Sigmoid colon (tissue), 3 donors: ENCODE results near the gene TMEM14C.

ENCODE experiments used
- POLR2A ChIP-seq, 2 donors: fragments of 450-650 bp; IDR thresholded peaks; one replicate each; pipeline ENCODE4 v1.6.1; 2016; ENCODE audit warnings: antibody characterized with exemption in 2 of 2, mild to moderate bottlenecking in 2 of 2, moderate library complexity in 2 of 2
- TF ChIP-seq, protein P1 (sequence below), 4 experiments: fragments of 450-650 bp in 3 of 4; fragments of 200-600 bp in 1 of 4; IDR thresholded peaks; one replicate each; pipeline ENCODE4 v1.5.1; 2016 to 2019; ENCODE audit warnings: antibody characterized with exemption in 4 of 4, mild to moderate bottlenecking in 3 of 4, moderate library complexity in 2 of 4

DNA sequence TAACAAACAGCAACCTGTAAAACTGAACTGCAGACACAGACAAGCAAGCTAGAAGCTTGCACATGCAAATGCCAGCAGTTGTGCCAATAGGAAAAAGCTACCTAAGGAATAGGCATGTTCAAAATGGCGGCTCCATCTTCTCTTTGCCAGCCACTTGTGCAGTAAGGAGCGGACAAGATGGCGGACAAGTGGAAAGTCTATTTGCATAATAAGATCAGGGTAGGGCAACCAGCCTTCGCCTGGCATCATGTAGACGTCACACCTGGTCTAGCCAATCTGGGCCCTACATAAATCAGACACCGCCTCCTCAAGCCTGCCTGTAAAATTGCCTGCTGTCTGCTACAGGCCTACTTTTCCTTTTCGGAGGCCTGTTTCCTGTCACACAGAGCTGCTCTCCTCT, 46.5 kb upstream of the TMEM14C start:
- TF ChIP-seq, protein P1, sequence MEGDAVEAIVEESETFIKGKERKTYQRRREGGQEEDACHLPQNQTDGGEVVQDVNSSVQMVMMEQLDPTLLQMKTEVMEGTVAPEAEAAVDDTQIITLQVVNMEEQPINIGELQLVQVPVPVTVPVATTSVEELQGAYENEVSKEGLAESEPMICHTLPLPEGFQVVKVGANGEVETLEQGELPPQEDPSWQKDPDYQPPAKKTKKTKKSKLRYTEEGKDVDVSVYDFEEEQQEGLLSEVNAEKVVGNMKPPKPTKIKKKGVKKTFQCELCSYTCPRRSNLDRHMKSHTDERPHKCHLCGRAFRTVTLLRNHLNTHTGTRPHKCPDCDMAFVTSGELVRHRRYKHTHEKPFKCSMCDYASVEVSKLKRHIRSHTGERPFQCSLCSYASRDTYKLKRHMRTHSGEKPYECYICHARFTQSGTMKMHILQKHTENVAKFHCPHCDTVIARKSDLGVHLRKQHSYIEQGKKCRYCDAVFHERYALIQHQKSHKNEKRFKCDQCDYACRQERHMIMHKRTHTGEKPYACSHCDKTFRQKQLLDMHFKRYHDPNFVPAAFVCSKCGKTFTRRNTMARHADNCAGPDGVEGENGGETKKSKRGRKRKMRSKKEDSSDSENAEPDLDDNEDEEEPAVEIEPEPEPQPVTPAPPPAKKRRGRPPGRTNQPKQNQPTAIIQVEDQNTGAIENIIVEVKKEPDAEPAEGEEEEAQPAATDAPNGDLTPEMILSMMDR (IDR thresholded peaks at IDR 0.05) = no peak
- TF ChIP-seq POLR2A (IDR thresholded peaks at IDR 0.05) = no peak
